Keratinocyte (primary cell): ENCODE measurements around the gene JMJD1C. TPM values are rescaled to one million over a fixed set of nuclear protein-coding genes. Genes with fewer than 3 reads are reported as not detected.

Experiments used
- DNase-seq: peaks from one replicate; pipeline ENCODE4 v3.0.0-alpha.2; 2011; ENCODE audit warnings: low read depth, missing footprints, low spot score
- FAIRE-seq: peaks from 2 replicates; lab custom pipeline; 2011; peaks lifted over from hg19 to GRCh38; lab: Jason Lieb, UNC
- H2AFZ ChIP-seq: 2 replicates; pipeline ENCODE4 v1.6.0; 2012; ENCODE audit warnings: low read length, control low read depth, inconsistent platforms; ENCODE audit not compliant: control insufficient read depth
- H3K27ac ChIP-seq: 2 replicates; pipeline ENCODE4 v1.5.1; 2011; ENCODE audit warnings: low read length; ENCODE audit not compliant: control insufficient read depth, insufficient read depth
- H3K27me3 ChIP-seq: 3 replicates; pipeline ENCODE4 v1.6.0; 2011; ENCODE audit warnings: low read length; ENCODE audit not compliant: control insufficient read depth, insufficient read depth; ENCODE audit errors: extremely low read depth
- H3K36me3 ChIP-seq, 2 experiments: 2 replicates in 1 of 2; 3 replicates in 1 of 2; pipeline ENCODE4 v1.5.1; 2011; ENCODE audit warnings: low read length in 2 of 2, mild to moderate bottlenecking in 1 of 2; ENCODE audit not compliant: control insufficient read depth in 2 of 2, insufficient read depth in 2 of 2; ENCODE audit errors: extremely low read depth in 1 of 2
- H3K4me1 ChIP-seq: 3 replicates; pipeline ENCODE4 v1.5.1; 2011; ENCODE audit warnings: low read length; ENCODE audit not compliant: control insufficient read depth, insufficient read depth; ENCODE audit errors: extremely low read depth
- H3K4me2 ChIP-seq: 3 replicates; pipeline ENCODE4 v1.6.0; 2011; ENCODE audit warnings: low read depth, low read length; ENCODE audit not compliant: control insufficient read depth, insufficient read depth; ENCODE audit errors: extremely low read depth
- H3K4me3 ChIP-seq, 3 experiments: fragments of 200-600 bp in 1 of 3; sonication (generic) in 1 of 3; 2 replicates in 2 of 3; 3 replicates in 1 of 3; pipeline ENCODE4 v1.5.1; 2011 to 2016; ENCODE audit warnings: low read length in 3 of 3, mild to moderate bottlenecking in 3 of 3, control low read depth in 2 of 3, inconsistent platforms in 1 of 3, low read depth in 1 of 3, mixed read lengths in 1 of 3, mixed run types in 1 of 3, moderate library complexity in 1 of 3; ENCODE audit not compliant: control insufficient read depth in 2 of 3, insufficient read depth in 2 of 3; ENCODE audit errors: extremely low read depth in 1 of 3
- H3K79me2 ChIP-seq: 2 replicates; pipeline ENCODE4 v1.6.0; 2012; ENCODE audit warnings: low read length; ENCODE audit not compliant: control insufficient read depth, insufficient read depth
- H3K9ac ChIP-seq: 3 replicates; pipeline ENCODE4 v1.6.0; 2011; ENCODE audit warnings: low read length; ENCODE audit not compliant: control insufficient read depth, insufficient read depth; ENCODE audit errors: extremely low read depth
- H3K9me1 ChIP-seq: 3 replicates; pipeline ENCODE4 v1.6.0; 2011; ENCODE audit warnings: low read length; ENCODE audit not compliant: control insufficient read depth, insufficient read depth; ENCODE audit errors: extremely low read depth
- H3K9me3 ChIP-seq: 2 replicates; pipeline ENCODE4 v1.5.1; 2012; ENCODE audit warnings: low read depth, low read length; ENCODE audit not compliant: control insufficient read depth
- H4K20me1 ChIP-seq: 3 replicates; pipeline ENCODE4 v1.6.0; 2011; ENCODE audit warnings: low read length; ENCODE audit not compliant: control insufficient read depth, insufficient read depth; ENCODE audit errors: extremely low read depth
- EZH2 ChIP-seq: IDR thresholded peaks from one replicate; pipeline ENCODE4 v1.6.1; 2012; ENCODE audit warnings: inconsistent platforms, mild to moderate bottlenecking, low read length, moderate library complexity
- dilution Hi-C: fragments of 300-500 bp; cut with MboI; formaldehyde crosslinking; loops from one replicate; pipeline ENCODE4 v1.7.0; 2020; ENCODE audit warnings: low sequenced_read_pairs; ENCODE audit not compliant: extremely low pct_ligation_motif_present
- polyA plus RNA-seq, 5 experiments: library from polyadenylated mRNA; depleted of rRNA in 3 of 5; stranded (reverse) in 3 of 5; stranded (forward) in 1 of 5; unstranded in 1 of 5; fragments of >200 nt; gene quantifications; 1 replicate in 1 of 5; 2 replicates in 3 of 5; 3 replicates in 1 of 5; pipeline versions ENCODE4 v1.2.1 to v1.2.3, GENCODE V29; 2011 to 2012; ENCODE audit warnings: missing spikeins in 2 of 5, low read depth in 1 of 5, low replicate concordance in 1 of 5
- TF ChIP-seq, protein P1 (sequence below), 3 experiments: IDR thresholded peaks in 1 of 3; conservative IDR thresholded peaks in 1 of 3; optimal IDR thresholded peaks in 1 of 3; 2 replicates in 2 of 3; 3 replicates in 1 of 3; pipeline versions ENCODE3 to v1.5.1; 2011; ENCODE audit warnings: low read length in 3 of 3, mild to moderate bottlenecking in 3 of 3, moderate library complexity in 2 of 3, control low read depth in 1 of 3, inconsistent platforms in 1 of 3; ENCODE audit not compliant: insufficient read depth in 2 of 3; ENCODE audit errors: extremely low read depth in 1 of 3

JMJD1C gene
- polyA plus RNA-seq, 1 donor (not counting 4 experiments of a cell fraction or from before 2014, with no cell fraction given): 38.2 TPM

GRCh38 chr10:63213489-63213888 lies 252.3 kb downstream of the JMJD1C start:
- Histone ChIP-seq H3K4me1 (no peaks in the 10 kb centered on the region), H3K27me3 (no peaks in the 10 kb centered on the region), H3K79me2 (peaks cover 23% of the 10 kb centered on the region), H3K9me1 (no peaks in the 10 kb centered on the region), H3K27ac (no peak overlapping the region), H3K4me2 (no peak overlapping the region), H2AFZ (no peak overlapping the region), H3K36me3 (peaks cover 12 to 15% of the 10 kb centered on the region in 2 experiments), H3K4me3 (no peak overlapping the region), H3K9me3 (no peaks in the 10 kb centered on the region), H4K20me1 (no peaks in the 10 kb centered on the region), H3K9ac (no peak overlapping the region)
- no peak for DNase-seq
- no peak for FAIRE-seq
- dilution Hi-C loops: no loop called here
- TF ChIP-seq EZH2: no peak
- TF ChIP-seq, protein P1, sequence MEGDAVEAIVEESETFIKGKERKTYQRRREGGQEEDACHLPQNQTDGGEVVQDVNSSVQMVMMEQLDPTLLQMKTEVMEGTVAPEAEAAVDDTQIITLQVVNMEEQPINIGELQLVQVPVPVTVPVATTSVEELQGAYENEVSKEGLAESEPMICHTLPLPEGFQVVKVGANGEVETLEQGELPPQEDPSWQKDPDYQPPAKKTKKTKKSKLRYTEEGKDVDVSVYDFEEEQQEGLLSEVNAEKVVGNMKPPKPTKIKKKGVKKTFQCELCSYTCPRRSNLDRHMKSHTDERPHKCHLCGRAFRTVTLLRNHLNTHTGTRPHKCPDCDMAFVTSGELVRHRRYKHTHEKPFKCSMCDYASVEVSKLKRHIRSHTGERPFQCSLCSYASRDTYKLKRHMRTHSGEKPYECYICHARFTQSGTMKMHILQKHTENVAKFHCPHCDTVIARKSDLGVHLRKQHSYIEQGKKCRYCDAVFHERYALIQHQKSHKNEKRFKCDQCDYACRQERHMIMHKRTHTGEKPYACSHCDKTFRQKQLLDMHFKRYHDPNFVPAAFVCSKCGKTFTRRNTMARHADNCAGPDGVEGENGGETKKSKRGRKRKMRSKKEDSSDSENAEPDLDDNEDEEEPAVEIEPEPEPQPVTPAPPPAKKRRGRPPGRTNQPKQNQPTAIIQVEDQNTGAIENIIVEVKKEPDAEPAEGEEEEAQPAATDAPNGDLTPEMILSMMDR (optimal IDR thresholded peaks at IDR 0.05 in 1 of 3, IDR thresholded peaks at IDR 0.05 in 1 of 3, conservative IDR thresholded peaks at IDR 0.05 in 1 of 3; ENCODE audit: extremely low read depth in 1 of 3, insufficient read depth in 2 of 3, low read length in 3 of 3): no peak

GRCh38 chr10:63210611-63211196 lies 255.1 kb downstream of the JMJD1C start:
- Histone ChIP-seq H3K9ac (no peak overlapping the region), H3K4me1 (peaks cover 9% of the 10 kb centered on the region), H3K9me3 (no peaks in the 10 kb centered on the region), H3K4me2 (no peak overlapping the region), H4K20me1 (no peaks in the 10 kb centered on the region), H3K4me3 (no peak overlapping the region), H3K27me3 (no peaks in the 10 kb centered on the region), H3K27ac (no peak overlapping the region), H3K9me1 (no peaks in the 10 kb centered on the region), H3K79me2 (peaks cover 25% of the 10 kb centered on the region), H2AFZ (no peak overlapping the region), H3K36me3 (peaks cover 19 to 27% of the 10 kb centered on the region in 2 experiments)
- no peak for TF ChIP-seq EZH2
- TF ChIP-seq, protein P1 (optimal IDR thresholded peaks at IDR 0.05 in 1 of 3, IDR thresholded peaks at IDR 0.05 in 1 of 3, conservative IDR thresholded peaks at IDR 0.05 in 1 of 3; ENCODE audit: extremely low read depth in 1 of 3, insufficient read depth in 2 of 3, low read length in 3 of 3): no peak
- no peak for DNase-seq
- no peak for FAIRE-seq
- dilution Hi-C loops: no loop called here
